Measurements from ENCODE around the gene SHC3. TPM values are rescaled to one million over a fixed set of nuclear protein-coding genes. Genes with fewer than 3 reads are reported as not detected.

SHC3 gene
- total RNA-seq, 1 donor: 11.7 TPM

DNA sequence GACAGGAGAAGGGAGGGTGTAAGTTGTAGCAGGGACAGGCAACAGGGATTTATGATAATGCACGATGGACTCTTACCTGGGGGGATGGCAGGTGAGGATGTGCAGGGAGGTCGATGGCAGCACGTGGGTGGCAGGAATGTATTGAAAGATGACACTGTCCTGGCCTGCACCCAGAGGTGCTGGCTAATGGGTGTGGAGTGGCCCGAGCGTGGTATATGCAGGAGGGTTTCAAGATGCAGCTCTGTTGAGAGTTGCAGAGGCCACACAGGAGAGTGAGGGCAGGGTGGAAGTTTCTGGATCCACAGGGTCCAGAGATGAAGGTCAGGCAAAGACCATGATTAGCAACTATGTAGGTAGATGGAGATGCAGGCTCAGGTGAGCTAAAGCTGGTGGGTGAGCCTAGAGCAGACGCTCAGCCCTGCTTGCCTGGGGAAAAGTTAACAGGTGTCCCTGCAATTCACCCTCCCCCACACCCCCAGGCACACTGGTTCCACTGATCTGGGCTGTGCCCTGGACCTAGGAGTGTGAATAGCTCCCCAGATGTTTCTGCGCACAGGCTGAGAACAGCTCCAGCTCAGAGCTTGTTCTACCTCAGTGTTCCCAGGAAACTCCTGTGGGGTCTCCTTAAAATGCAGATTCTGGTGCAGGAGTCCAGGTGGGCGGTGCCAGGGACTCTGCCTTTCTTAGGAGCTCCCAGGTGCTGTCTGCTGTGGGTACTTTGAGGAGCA lies 208.8 kb downstream of the SHC3 start:
- DNase-seq (ENCODE audit: low read depth): no peak
- TF ChIP-seq, protein P1, sequence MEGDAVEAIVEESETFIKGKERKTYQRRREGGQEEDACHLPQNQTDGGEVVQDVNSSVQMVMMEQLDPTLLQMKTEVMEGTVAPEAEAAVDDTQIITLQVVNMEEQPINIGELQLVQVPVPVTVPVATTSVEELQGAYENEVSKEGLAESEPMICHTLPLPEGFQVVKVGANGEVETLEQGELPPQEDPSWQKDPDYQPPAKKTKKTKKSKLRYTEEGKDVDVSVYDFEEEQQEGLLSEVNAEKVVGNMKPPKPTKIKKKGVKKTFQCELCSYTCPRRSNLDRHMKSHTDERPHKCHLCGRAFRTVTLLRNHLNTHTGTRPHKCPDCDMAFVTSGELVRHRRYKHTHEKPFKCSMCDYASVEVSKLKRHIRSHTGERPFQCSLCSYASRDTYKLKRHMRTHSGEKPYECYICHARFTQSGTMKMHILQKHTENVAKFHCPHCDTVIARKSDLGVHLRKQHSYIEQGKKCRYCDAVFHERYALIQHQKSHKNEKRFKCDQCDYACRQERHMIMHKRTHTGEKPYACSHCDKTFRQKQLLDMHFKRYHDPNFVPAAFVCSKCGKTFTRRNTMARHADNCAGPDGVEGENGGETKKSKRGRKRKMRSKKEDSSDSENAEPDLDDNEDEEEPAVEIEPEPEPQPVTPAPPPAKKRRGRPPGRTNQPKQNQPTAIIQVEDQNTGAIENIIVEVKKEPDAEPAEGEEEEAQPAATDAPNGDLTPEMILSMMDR (IDR thresholded peaks at IDR 0.05; ENCODE audit: insufficient read depth, low read depth, low read length): no peak
- no peak overlapping the region for H3K4me3 ChIP-seq (ENCODE audit: low read depth, low read length)

- TF ChIP-seq, protein P1 (IDR thresholded peaks at IDR 0.05; ENCODE audit: insufficient read depth, low read depth, low read length): no peak
- DNase-seq (ENCODE audit: low read depth): no peak
These were observed 209.8 kb downstream of the SHC3 start for GRCh38 chr9:88968799-88969198.

DNA sequence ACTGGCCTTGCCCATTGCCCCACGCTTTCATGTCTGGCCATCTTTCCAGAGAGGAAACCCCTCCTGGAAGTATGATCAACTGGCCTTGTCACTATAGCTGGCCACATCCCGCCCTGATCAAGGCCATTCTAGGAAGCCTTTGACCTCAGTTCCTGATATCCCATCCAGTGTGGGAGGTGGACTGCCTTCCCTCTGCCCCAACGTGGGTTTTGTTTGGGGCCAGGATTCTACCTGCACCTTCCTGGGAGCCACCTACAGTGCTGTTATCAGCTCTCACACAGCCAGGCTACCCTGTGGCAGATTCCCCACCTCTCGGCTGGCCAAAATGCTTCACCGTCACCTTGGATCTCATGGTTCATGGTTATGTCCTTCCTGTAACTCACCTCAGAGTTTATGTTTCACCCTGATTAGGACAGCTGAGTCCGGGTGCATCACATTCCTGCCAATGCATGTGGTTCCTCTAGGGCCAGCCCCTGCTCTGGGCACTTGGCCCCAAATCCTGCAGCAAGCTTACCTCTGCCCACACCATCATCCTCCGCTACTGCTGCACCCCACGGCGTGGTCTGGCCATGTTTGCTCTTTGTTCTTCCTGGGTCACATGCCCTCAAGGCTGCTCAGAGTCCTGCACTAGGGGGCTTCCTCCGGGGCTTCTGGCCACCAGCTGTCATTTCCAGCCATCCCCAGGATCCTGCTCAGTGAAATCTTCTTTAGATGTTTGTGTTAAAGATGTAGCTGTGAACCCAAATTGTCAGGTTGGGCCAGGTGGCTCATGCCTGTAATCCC lies 211.5 kb downstream of the SHC3 start:
- TF ChIP-seq, protein P1 (IDR thresholded peaks at IDR 0.05; ENCODE audit: insufficient read depth, low read depth, low read length): no peak
- H3K4me3 ChIP-seq (ENCODE audit: low read depth, low read length): no peak overlapping the region
- no peak for DNase-seq (ENCODE audit: low read depth)

More at GRCh38 chr9:88968799-88969198, 209.8 kb downstream of the SHC3 start:
- no peak overlapping the region for H3K4me3 ChIP-seq (ENCODE audit: low read depth, low read length)

GRCh38 chr9:88965473-88965872 lies 213.1 kb downstream of the SHC3 start:
- no peak for DNase-seq (ENCODE audit: low read depth)
- TF ChIP-seq, protein P1 (IDR thresholded peaks at IDR 0.05; ENCODE audit: insufficient read depth, low read depth, low read length): no peak
- H3K4me3 ChIP-seq (ENCODE audit: low read depth, low read length): no peak overlapping the region

DNA sequence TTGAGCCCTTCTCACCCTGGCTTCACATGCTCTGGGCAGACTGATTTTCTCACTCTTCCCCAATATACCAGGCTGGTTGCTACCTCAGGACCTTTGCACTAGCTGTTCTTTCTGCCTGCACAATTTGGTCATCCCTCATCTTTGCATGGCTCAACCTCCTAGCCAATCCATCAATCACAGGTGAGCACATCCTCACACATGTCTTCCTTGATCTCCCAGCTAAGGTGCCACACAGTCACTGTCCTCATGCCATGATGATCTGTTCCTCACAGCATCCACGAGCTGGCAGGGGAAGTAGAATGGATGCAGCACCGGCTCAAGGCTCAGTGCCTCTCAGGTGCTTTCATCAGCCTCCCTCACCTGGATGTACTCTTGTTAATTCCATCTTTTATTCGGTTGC lies 218.0 kb downstream of the SHC3 start:
- DNase-seq (ENCODE audit: low read depth): no peak
- TF ChIP-seq, protein P1 (IDR thresholded peaks at IDR 0.05; ENCODE audit: insufficient read depth, low read depth, low read length): no peak
- no peak overlapping the region for H3K4me3 ChIP-seq (ENCODE audit: low read depth, low read length)

DNA sequence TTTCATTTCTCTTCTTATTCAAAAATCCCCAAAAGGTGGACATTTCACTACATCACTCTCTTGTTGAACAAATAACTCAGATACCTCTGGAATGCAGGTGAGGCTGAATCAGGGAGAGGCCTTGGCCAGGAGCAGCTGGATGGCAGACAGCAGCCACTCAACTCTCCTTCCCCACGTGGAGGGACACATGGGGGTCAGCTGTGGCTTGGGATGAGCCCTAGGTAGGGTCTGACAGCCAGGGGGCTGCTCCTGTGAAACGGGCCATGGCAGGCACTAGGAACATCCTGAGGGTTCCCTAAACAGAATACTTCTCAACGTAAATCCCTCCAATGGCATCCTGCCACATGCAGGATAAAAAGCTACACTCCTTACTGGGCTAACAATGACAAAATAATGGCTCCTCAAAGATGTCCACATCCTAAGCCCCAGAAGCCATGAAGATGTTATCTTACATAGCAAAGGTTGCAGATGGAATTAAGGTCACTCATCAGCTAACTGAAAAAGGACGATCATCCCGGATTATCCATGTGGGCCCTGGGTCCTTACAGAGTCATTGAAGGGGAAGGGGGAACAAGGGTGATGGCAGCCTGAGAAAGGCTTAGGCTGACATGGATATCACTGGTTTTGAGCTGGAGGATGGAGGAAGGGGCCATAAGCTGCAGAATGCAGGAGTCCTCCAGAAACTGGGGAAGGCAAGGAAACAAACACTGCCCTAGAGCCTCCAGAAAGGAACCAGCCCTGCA lies 218.7 kb downstream of the SHC3 start:
- TF ChIP-seq, protein P1 (IDR thresholded peaks at IDR 0.05; ENCODE audit: insufficient read depth, low read depth, low read length): no peak
- no peak for DNase-seq (ENCODE audit: low read depth)
- no peak overlapping the region for H3K4me3 ChIP-seq (ENCODE audit: low read depth, low read length)
